Activated effector memory CD4-positive, alpha-beta T cell treated with Interleukin-2 at 50 U/mL for 16 hours (primary cell): Measurements from ENCODE around the gene TNFRSF8.
"Not testable (repeated sequence)": the region's sequence is repeated elsewhere in the genome, so short reads cannot be mapped to it uniquely, and the experiment has no call there.

Source experiments
- DNase-seq: peaks from one replicate; pipeline ENCODE4 v3.0.0-alpha.2; 2020

Gene TNFRSF8

GRCh38 chr1:12039164-12039525 lies 24.0 kb upstream of the TNFRSF8 start:
- DNase-seq: no peak

DNA sequence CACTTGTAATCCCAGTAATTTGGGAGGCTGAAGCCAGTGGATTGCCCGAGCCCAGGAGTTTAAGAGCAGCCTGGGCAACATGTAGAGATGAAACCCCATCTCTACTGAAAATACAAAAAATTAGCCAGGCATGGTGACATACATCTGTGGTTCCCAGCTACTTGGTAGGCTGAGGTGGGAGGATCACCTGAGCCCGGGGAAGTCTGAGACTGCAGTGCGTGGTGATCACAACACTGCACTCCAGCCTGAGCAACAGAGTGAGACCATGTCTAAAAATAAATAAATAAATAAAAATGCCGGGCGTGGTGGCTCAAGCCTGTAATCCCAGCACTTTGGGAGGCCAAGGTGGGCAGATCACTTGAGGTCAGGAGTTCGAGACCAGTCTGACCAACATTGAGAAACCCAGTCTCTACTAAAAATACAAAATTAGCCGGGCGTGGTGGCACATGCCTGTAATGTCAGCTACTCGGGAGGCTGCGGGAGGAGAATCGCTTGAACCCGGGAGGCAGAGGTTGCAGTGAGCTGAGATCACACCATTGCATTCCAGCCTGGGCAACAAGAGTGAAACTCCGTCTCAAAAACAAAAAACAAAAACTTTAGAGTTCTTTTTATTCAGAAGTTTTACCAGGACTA lies 23.2 kb upstream of the TNFRSF8 start:
- not testable (repeated sequence) for DNase-seq

DNA sequence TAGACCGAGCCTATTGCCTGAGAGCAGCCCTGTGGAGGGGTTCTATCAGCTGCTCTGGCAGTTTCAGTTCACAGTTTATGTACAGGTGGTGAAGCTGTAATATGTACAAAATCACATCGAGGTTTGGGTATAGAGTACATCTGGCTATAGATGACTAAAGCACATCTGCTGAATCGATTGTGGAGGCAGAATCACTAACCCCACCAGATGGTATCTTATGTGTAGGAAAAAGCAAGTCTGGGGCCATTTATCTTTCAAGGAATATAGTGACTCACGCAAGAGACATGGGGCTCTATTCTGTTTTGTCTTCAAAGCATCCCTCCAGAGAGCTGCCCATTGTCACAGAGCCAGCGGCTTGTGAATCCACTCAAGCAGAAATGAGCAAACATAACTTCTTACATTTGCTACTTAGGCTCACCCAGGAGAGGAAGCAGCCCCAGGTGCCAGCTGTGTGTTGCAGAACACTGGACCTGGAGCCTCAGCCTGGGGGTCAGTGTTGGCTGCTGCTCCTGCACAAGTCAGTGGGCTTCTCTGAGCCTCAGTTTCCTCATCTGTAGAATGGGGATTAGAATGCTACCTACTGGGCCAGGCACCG lies 22.5 kb upstream of the TNFRSF8 start:
- DNase-seq: no peak

- DNase-seq: not testable (repeated sequence)
Observed at GRCh38 chr1:12044187-12044877, 18.8 kb upstream of the TNFRSF8 start.

DNA sequence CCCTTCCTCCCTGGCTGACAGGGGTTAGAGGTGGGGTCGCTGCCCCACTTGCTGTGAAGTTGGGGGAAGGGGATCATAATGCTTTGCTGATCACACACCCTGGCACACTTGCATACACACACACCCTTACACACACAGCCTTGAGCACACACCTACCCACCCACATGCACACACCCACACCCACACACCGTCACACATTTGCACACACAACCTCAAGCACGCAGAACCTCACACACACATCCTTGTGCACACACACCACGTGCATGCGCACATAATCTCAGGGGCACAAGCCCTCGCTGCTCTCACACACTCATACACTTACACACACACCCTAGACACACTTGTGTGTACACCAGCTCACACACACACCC lies 16.4 kb upstream of the TNFRSF8 start:
- no peak for DNase-seq

- DNase-seq: no peak
Observed at GRCh38 chr1:12047120-12047876, 15.8 kb upstream of the TNFRSF8 start.

GRCh38 chr1:12048372-12048771 lies 14.7 kb upstream of the TNFRSF8 start:
- DNase-seq: no peak

- DNase-seq: no peak
Observed at GRCh38 chr1:12049616-12050015, 13.5 kb upstream of the TNFRSF8 start.

GRCh38 chr1:12051361-12051760 lies 11.7 kb upstream of the TNFRSF8 start:
- DNase-seq: no peak

- no peak for DNase-seq
Observed at GRCh38 chr1:12052008-12052573, 11.0 kb upstream of the TNFRSF8 start.

GRCh38 chr1:12052997-12053686 lies 10.0 kb upstream of the TNFRSF8 start:
- DNase-seq: no peak

GRCh38 chr1:12053752-12054548 lies 9.2 kb upstream of the TNFRSF8 start:
- DNase-seq: no peak

DNA sequence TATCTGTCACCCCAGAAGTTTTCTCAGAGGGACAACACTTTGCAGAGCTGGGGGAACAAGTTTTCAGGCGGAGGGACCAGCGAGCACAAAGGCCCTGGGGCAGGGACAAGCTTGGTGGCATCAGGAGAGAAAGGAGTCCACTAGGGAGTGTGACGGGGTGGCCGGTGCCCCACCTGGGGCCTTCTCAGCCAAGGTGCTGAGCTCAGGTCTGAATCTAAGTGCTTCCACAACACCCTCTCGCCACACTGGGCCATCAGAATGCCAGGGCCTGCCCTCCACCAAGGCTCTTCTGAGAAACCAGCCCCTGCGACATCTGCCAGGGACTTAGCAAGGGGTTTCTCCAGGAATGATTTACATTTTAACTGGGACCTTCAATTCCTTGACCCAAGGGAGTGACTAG lies 7.8 kb upstream of the TNFRSF8 start:
- no peak for DNase-seq

- no peak for DNase-seq
Observed at GRCh38 chr1:12056331-12056841, 6.7 kb upstream of the TNFRSF8 start.

DNA sequence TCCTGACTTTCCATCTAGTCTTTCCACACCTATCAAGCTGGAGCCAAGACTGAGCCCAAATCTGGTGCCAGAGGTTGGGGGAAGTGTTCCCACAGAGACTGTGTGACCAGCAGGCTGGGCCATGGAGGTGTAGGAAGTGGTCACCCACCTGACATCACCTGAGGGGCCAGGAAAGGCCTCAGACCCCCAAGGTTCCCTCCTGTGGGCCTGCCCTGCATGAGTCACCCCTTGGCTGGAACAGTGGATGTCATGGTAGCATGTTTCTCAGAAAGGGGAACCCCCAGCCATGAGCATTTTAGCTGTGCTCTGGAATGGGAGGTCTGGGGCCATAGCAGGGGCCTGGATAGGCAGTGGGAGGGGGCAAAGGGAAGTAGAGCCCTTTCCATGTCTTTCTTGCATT lies 5.7 kb upstream of the TNFRSF8 start:
- no peak for DNase-seq

DNA sequence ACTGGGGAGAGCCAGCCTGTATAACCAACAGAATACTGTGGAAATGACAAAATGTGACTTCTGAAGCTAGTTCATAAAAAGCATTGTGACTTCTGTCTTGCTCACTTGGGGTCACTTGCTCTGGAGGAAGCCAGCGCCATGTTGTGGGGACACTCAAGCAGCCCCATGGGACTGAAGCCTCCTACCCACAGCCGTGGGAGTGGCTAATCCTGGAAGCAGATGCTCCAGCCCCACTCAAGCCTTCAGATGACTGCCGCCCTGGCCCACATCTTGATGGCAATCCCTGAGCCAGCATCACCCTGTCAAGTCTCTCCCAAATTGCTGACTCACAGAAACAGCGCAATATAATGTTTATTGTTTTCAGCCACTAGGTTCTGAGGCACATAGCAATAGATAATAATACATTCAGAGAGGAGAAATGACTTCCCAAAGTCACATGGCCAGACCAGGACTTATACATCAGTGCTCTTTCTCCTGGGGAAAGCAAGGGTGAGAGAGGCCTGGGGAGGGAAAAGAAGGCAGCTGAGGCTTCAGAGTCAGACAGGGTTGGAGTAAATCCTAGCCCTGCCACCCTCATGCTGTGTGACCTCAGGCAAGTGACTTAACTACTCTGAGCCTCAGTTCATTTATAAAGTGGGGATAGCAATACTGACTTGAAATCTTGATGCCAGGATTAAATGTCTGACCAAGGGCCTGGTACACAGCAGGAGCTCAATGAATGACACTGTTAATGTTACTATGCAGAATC lies 5.0 kb upstream of the TNFRSF8 start:
- DNase-seq: no peak

DNA sequence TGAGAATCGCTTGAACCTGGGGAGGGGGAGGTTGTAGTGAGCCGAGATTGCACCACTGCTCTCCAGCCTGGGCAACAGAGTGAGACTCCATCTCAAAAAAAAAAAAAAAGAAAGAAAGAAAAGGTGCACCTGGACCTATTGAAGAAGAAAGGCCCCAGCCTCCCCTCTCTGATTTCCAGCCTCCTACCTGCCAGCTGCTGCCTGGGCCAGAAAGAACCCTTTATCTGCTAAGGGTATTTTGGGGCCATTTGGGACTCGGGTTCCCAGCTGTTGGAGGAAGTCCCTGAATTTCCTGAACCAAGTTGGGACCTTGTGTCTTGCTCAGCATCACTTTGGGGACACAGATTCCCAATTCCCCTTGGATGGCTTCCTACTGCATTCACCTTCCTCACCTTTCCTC lies 3.9 kb upstream of the TNFRSF8 start:
- no peak for DNase-seq

- DNase-seq: no peak
Observed at GRCh38 chr1:12059722-12060464, 3.2 kb upstream of the TNFRSF8 start.

GRCh38 chr1:12060500-12060899 lies 2.6 kb upstream of the TNFRSF8 start:
- no peak for DNase-seq
